ENCODE results near the gene CAVIN4. TPM values are rescaled to one million over a fixed set of nuclear protein-coding genes. Genes with fewer than 3 reads are reported as not detected.

CAVIN4 gene
- polyA plus RNA-seq, 1 donor from 2014 or later = 15.3 TPM

DNA sequence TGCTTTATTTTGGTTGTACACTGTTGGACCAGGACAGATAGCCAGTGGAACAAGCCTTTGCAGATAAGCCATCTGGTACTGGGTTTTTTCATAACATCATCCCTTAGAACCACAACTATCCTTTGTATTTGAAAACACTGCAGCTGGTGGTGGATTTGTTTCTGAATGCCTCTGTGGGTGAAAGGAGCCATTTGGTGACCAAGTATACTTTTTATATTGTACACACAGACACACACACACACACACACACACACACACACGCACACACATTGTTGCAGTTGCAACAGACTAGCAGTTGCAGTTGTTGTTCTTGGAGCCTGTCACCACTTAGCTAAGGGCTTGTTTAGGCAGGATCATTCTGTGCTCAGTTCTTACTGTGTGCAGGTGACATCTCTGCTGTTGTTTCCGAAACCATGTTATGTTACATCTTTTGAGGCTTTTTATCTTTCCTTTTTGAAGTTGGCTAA is 22.9 kb upstream of the CAVIN4 start:
- no peak overlapping the region for H3K9ac ChIP-seq (ENCODE audit: low read length)
- H3K9me3 ChIP-seq (ENCODE audit: low read length) = no peaks in the 10 kb centered on the region
- TF ChIP-seq SMC3 (conservative IDR thresholded peaks at IDR 0.05; ENCODE audit: poor library complexity) = no peak
- TF ChIP-seq, protein P1, sequence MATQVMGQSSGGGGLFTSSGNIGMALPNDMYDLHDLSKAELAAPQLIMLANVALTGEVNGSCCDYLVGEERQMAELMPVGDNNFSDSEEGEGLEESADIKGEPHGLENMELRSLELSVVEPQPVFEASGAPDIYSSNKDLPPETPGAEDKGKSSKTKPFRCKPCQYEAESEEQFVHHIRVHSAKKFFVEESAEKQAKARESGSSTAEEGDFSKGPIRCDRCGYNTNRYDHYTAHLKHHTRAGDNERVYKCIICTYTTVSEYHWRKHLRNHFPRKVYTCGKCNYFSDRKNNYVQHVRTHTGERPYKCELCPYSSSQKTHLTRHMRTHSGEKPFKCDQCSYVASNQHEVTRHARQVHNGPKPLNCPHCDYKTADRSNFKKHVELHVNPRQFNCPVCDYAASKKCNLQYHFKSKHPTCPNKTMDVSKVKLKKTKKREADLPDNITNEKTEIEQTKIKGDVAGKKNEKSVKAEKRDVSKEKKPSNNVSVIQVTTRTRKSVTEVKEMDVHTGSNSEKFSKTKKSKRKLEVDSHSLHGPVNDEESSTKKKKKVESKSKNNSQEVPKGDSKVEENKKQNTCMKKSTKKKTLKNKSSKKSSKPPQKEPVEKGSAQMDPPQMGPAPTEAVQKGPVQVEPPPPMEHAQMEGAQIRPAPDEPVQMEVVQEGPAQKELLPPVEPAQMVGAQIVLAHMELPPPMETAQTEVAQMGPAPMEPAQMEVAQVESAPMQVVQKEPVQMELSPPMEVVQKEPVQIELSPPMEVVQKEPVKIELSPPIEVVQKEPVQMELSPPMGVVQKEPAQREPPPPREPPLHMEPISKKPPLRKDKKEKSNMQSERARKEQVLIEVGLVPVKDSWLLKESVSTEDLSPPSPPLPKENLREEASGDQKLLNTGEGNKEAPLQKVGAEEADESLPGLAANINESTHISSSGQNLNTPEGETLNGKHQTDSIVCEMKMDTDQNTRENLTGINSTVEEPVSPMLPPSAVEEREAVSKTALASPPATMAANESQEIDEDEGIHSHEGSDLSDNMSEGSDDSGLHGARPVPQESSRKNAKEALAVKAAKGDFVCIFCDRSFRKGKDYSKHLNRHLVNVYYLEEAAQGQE (IDR thresholded peaks at IDR 0.05; ENCODE audit: borderline replicate concordance) = no peak
- no peak for TF ChIP-seq RAD21 (conservative IDR thresholded peaks at IDR 0.05)
- TF ChIP-seq POLR2AphosphoS5 (IDR thresholded peaks at IDR 0.05) = no peak
- TF ChIP-seq EP300 (conservative IDR thresholded peaks at IDR 0.05; ENCODE audit: poor library complexity, severe bottlenecking) = no peak
- TF ChIP-seq, protein P2, sequence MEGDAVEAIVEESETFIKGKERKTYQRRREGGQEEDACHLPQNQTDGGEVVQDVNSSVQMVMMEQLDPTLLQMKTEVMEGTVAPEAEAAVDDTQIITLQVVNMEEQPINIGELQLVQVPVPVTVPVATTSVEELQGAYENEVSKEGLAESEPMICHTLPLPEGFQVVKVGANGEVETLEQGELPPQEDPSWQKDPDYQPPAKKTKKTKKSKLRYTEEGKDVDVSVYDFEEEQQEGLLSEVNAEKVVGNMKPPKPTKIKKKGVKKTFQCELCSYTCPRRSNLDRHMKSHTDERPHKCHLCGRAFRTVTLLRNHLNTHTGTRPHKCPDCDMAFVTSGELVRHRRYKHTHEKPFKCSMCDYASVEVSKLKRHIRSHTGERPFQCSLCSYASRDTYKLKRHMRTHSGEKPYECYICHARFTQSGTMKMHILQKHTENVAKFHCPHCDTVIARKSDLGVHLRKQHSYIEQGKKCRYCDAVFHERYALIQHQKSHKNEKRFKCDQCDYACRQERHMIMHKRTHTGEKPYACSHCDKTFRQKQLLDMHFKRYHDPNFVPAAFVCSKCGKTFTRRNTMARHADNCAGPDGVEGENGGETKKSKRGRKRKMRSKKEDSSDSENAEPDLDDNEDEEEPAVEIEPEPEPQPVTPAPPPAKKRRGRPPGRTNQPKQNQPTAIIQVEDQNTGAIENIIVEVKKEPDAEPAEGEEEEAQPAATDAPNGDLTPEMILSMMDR (IDR thresholded peaks at IDR 0.05; ENCODE audit: poor library complexity, severe bottlenecking) = no peak
- no peak for TF ChIP-seq EZH2 (IDR thresholded peaks at IDR 0.05; ENCODE audit: borderline replicate concordance, insufficient read depth, low read length, poor library complexity, severe bottlenecking)
- TF ChIP-seq TAF1 (IDR thresholded peaks at IDR 0.05; ENCODE audit: low read depth) = no peak
- no peak for TF ChIP-seq MXI1 (conservative IDR thresholded peaks at IDR 0.05; ENCODE audit: poor library complexity, severe bottlenecking)
- H3K4me2 ChIP-seq (ENCODE audit: low read length) = no peak overlapping the region
- no peak overlapping the region for H2AFZ ChIP-seq (ENCODE audit: low read depth, low read length)
- no peaks in the 10 kb centered on the region for H3K79me2 ChIP-seq (replicated peaks; ENCODE audit: insufficient read depth, low read length)
- H3K4me3 ChIP-seq (ENCODE audit: low read length) = no peak overlapping the region
- no peaks in the 10 kb centered on the region for H4K20me1 ChIP-seq (ENCODE audit: insufficient read depth)
- H3F3A ChIP-seq (ENCODE audit: insufficient read depth, low read length, poor library complexity, severe bottlenecking) = no peaks in the 10 kb centered on the region
- H3K36me3 ChIP-seq (ENCODE audit: insufficient read depth, low read length) = peaks cover 28% of the 10 kb centered on the region
- no peaks in the 10 kb centered on the region for H3K9me2 ChIP-seq (ENCODE audit: insufficient read depth, low read length)
- no peaks in the 10 kb centered on the region for H3K27me3 ChIP-seq (ENCODE audit: insufficient read depth, low read depth, low read length)
- no peak overlapping the region for H3K27ac ChIP-seq (ENCODE audit: low read length)

- Histone ChIP-seq H3K27ac (ENCODE audit: low read length) (no peak overlapping the region), H3K4me3 (ENCODE audit: low read length) (no peak overlapping the region), H3F3A (ENCODE audit: insufficient read depth, low read length, poor library complexity, severe bottlenecking) (no peaks in the 10 kb centered on the region), H3K4me2 (ENCODE audit: low read length) (no peak overlapping the region), H3K36me3 (ENCODE audit: insufficient read depth, low read length) (peaks cover 23% of the 10 kb centered on the region), H2AFZ (ENCODE audit: low read depth, low read length) (no peak overlapping the region), H3K9me3 (ENCODE audit: low read length) (no peaks in the 10 kb centered on the region), H3K27me3 (ENCODE audit: insufficient read depth, low read depth, low read length) (no peaks in the 10 kb centered on the region), H4K20me1 (ENCODE audit: insufficient read depth) (no peaks in the 10 kb centered on the region), H3K9me2 (ENCODE audit: insufficient read depth, low read length) (no peaks in the 10 kb centered on the region), H3K9ac (ENCODE audit: low read length) (no peak overlapping the region), H3K79me2 (replicated peaks; ENCODE audit: insufficient read depth, low read length) (no peaks in the 10 kb centered on the region)
- TF ChIP-seq RAD21 (conservative IDR thresholded peaks at IDR 0.05) (no peak), MXI1 (conservative IDR thresholded peaks at IDR 0.05; ENCODE audit: poor library complexity, severe bottlenecking) (no peak)
- TF ChIP-seq, protein P2 (IDR thresholded peaks at IDR 0.05; ENCODE audit: poor library complexity, severe bottlenecking) = no peak
Measured at GRCh38 chr9:100555471-100555870, 22.4 kb upstream of the CAVIN4 start.

Measured in neural cell (in vitro differentiated cells).